ENCODE measurements around the gene RALB.

GRCh38 chr2:120287183-120288015, 34.7 kb downstream of the RALB start:
- TF ChIP-seq, protein P1, sequence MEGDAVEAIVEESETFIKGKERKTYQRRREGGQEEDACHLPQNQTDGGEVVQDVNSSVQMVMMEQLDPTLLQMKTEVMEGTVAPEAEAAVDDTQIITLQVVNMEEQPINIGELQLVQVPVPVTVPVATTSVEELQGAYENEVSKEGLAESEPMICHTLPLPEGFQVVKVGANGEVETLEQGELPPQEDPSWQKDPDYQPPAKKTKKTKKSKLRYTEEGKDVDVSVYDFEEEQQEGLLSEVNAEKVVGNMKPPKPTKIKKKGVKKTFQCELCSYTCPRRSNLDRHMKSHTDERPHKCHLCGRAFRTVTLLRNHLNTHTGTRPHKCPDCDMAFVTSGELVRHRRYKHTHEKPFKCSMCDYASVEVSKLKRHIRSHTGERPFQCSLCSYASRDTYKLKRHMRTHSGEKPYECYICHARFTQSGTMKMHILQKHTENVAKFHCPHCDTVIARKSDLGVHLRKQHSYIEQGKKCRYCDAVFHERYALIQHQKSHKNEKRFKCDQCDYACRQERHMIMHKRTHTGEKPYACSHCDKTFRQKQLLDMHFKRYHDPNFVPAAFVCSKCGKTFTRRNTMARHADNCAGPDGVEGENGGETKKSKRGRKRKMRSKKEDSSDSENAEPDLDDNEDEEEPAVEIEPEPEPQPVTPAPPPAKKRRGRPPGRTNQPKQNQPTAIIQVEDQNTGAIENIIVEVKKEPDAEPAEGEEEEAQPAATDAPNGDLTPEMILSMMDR (IDR thresholded peaks at IDR 0.05): no peak
- TF ChIP-seq POLR2A (IDR thresholded peaks at IDR 0.05): no peak

Measured in prostate gland (tissue), 2 donors.